Large intestine (tissue), 12 donors: ENCODE data around the gene HOMER3. TPM values are rescaled to one million over a fixed set of nuclear protein-coding genes. Genes with fewer than 3 reads are reported as not detected.

Experiments used
- DNase-seq, 2 donors: peaks; one replicate each; pipeline versions ENCODE4 v3.0.0 to v3.0.0-alpha.2; 2013
- H3K27ac ChIP-seq: one replicate; pipeline ENCODE4 v1.5.1; 2013; ENCODE audit warnings: low read length
- H3K27me3 ChIP-seq: 2 replicates; pipeline ENCODE4 v1.6.1; 2013; ENCODE audit warnings: low read length; ENCODE audit not compliant: control insufficient read depth, insufficient read depth
- H3K36me3 ChIP-seq: 2 replicates; pipeline ENCODE4 v1.6.1; 2013; ENCODE audit warnings: low read length; ENCODE audit not compliant: control insufficient read depth, insufficient read depth
- H3K4me1 ChIP-seq: one replicate; pipeline ENCODE4 v1.6.1; 2013; ENCODE audit warnings: low read length; ENCODE audit not compliant: control insufficient read depth, insufficient read depth
- H3K4me3 ChIP-seq: one replicate; pipeline ENCODE4 v1.5.1; 2013; ENCODE audit warnings: low read length
- H3K9me3 ChIP-seq: one replicate; pipeline ENCODE4 v1.6.1; 2013; ENCODE audit warnings: mild to moderate bottlenecking, low read depth, low read length, moderate library complexity; ENCODE audit not compliant: control insufficient read depth
- WGBS: methylation state at CpG from one replicate; pipeline ENCODE4 v1.1.5; 2013; ENCODE audit warnings: low lambda C conversion rate; ENCODE audit not compliant: insufficient coverage; 5-methylcytosine and 5-hydroxymethylcytosine counted together
- long read RNA-seq, 11 donors: transcript quantifications; one replicate each; lab custom pipeline, GENCODE V29; 2026
- polyA plus RNA-seq: library from polyadenylated mRNA; unstranded; fragments of 120-200 nt; gene quantifications from one replicate; pipeline ENCODE4 v1.2.1, GENCODE V29; 2013

The HOMER3 gene
- 13.9 TPM for polyA plus RNA-seq
- long read RNA-seq, donor 1: 0 reads
- long read RNA-seq, donor 2, partial matches to known transcripts: 0 of 8 reads
- long read RNA-seq, donor 2, other reads (novel, unspliced or antisense): 0 of 8 reads
- long read RNA-seq, donor 3: 0 reads
- long read RNA-seq, donor 4: 0 reads
- long read RNA-seq, donor 5, partial matches to known transcripts: 0 of 5 reads
- long read RNA-seq, donor 5, other reads (novel, unspliced or antisense): 0 of 5 reads
- long read RNA-seq, donor 6, partial matches to known transcripts: 0 of 3 reads
- long read RNA-seq, donor 6, other reads (novel, unspliced or antisense): 0 of 3 reads
- long read RNA-seq, donor 7, partial matches to known transcripts: 0 of 1 reads
- long read RNA-seq, donor 7, other reads (novel, unspliced or antisense): 0 of 1 reads
- long read RNA-seq, donor 8, transcript HOMER3-202 (10 exons, 1,557 nt): major isoform, 6 of 6 reads
- long read RNA-seq, donor 8, partial matches to known transcripts: 0 of 6 reads
- long read RNA-seq, donor 8, other reads (novel, unspliced or antisense): 0 of 6 reads
- long read RNA-seq, donor 9, partial matches to known transcripts: 0 of 3 reads
- long read RNA-seq, donor 9, other reads (novel, unspliced or antisense): 0 of 3 reads
- long read RNA-seq, donor 10, transcript HOMER3-202 (10 exons, 1,557 nt): major isoform, 8 of 9 reads
- long read RNA-seq, donor 10, partial matches to known transcripts: 0 of 9 reads
- long read RNA-seq, donor 10, other reads (novel, unspliced or antisense): 0 of 9 reads
- long read RNA-seq, donor 11, partial matches to known transcripts: 0 of 4 reads
- long read RNA-seq, donor 11, other reads (novel, unspliced or antisense): 0 of 4 reads

DNA sequence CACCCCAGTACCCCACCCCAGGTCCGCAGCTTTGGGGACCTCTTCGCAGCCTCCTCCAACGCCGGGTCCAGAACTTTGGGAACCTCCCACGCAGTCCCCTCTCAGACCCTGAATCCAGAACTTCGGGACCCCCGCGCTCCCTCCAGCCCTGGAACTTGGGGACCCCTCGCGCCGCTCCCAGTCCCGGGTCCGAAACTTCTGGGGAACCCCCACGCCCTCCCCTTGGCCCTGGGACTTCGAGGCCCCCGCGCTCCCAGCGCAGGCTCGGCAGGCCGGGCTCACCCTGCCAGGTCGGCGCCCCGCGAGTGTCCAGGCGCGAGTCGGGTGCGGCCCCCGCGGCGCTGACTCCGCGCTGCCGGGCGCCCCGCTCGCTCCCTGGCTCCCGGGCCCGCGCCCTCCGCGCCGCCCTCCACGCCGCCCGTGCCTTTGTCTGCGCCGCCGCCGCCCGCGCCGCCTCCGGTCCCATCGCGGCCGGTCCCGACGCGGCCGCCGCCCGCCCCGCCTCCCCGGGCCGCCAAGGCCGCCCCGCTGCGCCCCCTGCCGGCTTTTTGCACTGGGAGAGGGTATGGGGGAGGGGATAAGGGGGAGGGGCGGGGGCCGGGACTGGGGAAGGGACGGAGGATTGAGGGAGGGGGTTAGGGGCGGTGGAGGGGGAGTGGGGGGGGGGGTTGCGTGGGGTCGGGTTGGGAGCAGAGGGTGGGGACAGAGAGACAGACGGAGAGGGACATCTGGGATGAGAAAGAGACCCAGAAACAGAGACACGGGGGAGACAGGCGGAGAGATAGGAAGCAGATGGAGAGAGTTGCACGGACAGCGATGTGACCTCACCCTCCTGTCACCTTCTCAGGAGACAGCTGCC, at the start of gene HOMER3:
TSS of gene HOMER3 (minus strand) at position 449 of the 859 bp plus-strand sequence. CDS start 2,235 bp downstream, outside the sequence.
- WGBS: no CpG with 5 or more reads among the region's 81 CpGs
- no peaks in the 10 kb centered on the region for H3K36me3 ChIP-seq

DNA sequence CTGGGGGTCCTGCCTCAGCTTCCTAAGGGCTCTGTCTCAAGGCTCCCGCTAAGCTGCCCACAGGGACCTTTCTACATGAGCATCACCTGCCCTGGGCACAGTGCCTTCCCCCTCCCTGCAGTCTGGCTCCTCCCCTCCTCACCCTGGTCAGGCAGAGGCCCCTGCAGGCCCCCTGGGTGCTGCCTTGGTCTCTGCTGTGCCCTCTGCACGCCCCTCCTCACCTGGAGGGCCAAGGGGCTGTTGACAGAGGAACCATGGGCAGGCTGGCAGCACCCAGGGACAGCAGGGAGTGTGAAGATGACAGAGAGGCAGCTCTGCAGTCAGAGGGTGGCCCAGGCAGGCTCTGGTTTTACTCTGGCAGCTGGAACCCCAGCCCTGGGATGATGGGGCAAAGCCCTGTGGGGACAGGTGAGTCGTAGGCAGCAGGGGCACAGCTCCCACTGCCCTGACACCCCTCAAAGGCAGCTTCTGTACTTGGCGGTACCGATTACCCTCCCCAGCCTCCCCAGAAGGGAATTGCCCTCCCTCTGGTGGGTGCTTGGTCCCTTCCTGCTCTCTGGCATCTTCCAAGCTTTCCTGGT, 49.2 kb upstream of the HOMER3 start:
- H3K27ac ChIP-seq: no peak overlapping the region
- H3K9me3 ChIP-seq: no peaks in the 10 kb centered on the region
- H3K4me3 ChIP-seq: no peak overlapping the region
- no CpG with 5 or more reads among the region's 5 CpGs for WGBS
- peaks cover 3% of the 10 kb centered on the region for H3K27me3 ChIP-seq
- peaks cover 40% of the 10 kb centered on the region for H3K36me3 ChIP-seq
- H3K4me1 ChIP-seq: peaks cover 2% of the 10 kb centered on the region
- no peak for DNase-seq

More for the DNA sequence above, at the start of gene HOMER3:
- H3K27ac ChIP-seq: no peak within 1 kb of the TSS
- H3K4me1 ChIP-seq: peaks cover 15% of the 10 kb centered on the region
- H3K4me3 ChIP-seq: peak within 1 kb of the TSS; percentile 66
- peaks cover 6% of the 10 kb centered on the region for H3K9me3 ChIP-seq
- peaks cover 10% of the 10 kb centered on the region for H3K27me3 ChIP-seq
- peak; percentile 43 to 68 for DNase-seq

DNA sequence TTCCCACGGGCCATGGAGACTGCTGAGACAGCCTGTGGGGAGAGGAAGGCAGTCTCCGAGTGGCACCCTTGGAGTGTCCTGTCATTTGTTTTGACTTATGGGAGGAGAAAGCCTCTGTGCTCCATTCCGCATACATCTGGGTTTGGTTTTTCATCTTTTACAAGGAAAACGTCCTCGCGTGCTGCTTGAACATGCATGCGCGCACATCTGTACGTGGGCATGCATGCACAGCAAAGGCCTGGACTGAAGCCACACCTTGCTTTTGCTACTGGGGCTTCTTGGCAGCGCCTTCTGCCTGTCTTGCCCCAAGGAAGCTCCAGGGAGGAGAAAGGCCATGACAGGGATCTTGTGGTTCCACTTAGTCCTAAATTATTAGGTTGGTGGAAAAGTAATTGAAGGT, 48.3 kb upstream of the HOMER3 start:
- 90% methylated on average over 2 of the region's 10 CpGs for WGBS

GRCh38 chr19:18987456-18987855, 46.4 kb upstream of the HOMER3 start:
- H3K4me3 ChIP-seq: no peak overlapping the region
- DNase-seq: no peak
- H3K27ac ChIP-seq: no peak overlapping the region
- peaks cover 16% of the 10 kb centered on the region for H3K36me3 ChIP-seq
- H3K9me3 ChIP-seq: no peaks in the 10 kb centered on the region
- no CpG with 5 or more reads among the region's 4 CpGs for WGBS
- peaks cover 2% of the 10 kb centered on the region for H3K4me1 ChIP-seq
- peaks cover 5% of the 10 kb centered on the region for H3K27me3 ChIP-seq

More for the DNA sequence above, 48.3 kb upstream of the HOMER3 start:
- H3K4me1 ChIP-seq: peaks cover 2% of the 10 kb centered on the region
- H3K27me3 ChIP-seq: peaks cover 3% of the 10 kb centered on the region
- no peak overlapping the region for H3K27ac ChIP-seq
- H3K9me3 ChIP-seq: no peaks in the 10 kb centered on the region
- DNase-seq: no peak
- H3K4me3 ChIP-seq: no peak overlapping the region
- peaks cover 35% of the 10 kb centered on the region for H3K36me3 ChIP-seq

DNA sequence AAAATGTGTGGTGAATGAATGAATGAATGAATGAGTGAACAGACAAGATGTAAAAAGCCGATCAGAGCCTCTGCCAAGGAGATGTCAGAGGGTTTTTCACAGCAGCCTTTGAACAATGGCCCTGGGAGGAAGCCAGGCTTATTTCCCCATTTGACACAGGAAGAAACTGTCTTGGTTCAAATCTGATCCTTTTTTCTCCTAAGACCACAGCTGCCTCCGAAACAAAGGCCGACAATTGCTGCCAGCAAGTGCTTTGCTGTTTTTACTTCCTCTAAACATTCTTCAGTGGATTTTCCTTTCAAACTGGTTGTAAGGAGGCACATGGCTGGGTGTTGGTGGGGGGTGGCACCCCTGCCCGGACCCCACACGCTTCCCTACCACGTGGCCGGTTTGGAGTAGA, 44.2 kb upstream of the HOMER3 start:
- 73% methylated on average over 2 of the region's 7 CpGs for WGBS
- H3K4me1 ChIP-seq: peaks cover 2% of the 10 kb centered on the region
- no peak overlapping the region for H3K4me3 ChIP-seq
- H3K36me3 ChIP-seq: peaks cover 2% of the 10 kb centered on the region
- H3K27ac ChIP-seq: no peak overlapping the region
- no peaks in the 10 kb centered on the region for H3K9me3 ChIP-seq
- DNase-seq: no peak
- H3K27me3 ChIP-seq: peaks cover 6% of the 10 kb centered on the region

DNA sequence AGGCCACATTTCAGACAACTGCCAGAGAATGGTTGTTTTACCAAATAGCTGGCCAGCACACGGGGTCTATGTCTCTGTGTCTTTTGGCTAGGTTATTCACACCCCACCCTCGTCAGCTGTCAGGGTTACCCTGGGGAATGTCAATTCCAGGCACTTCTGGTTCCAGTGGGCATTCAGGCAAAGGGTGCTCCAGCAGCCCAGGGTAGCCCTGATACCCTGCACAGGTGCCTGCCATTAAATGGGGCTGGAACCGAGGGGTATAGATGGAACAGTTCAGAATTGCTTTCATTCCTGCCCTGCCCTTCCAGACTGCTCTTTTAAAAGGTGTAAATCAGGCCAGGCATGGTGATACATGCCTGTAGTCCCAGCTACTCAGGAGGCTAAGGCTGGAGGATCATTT, 43.2 kb upstream of the HOMER3 start:
- Histone ChIP-seq H3K36me3 (no peaks in the 10 kb centered on the region), H3K4me3 (no peak overlapping the region), H3K4me1 (peaks cover 2% of the 10 kb centered on the region), H3K27me3 (peaks cover 6% of the 10 kb centered on the region), H3K27ac (no peak overlapping the region), H3K9me3 (no peaks in the 10 kb centered on the region)
- no peak for DNase-seq
- no CpG with 5 or more reads among the region's 3 CpGs for WGBS

DNA sequence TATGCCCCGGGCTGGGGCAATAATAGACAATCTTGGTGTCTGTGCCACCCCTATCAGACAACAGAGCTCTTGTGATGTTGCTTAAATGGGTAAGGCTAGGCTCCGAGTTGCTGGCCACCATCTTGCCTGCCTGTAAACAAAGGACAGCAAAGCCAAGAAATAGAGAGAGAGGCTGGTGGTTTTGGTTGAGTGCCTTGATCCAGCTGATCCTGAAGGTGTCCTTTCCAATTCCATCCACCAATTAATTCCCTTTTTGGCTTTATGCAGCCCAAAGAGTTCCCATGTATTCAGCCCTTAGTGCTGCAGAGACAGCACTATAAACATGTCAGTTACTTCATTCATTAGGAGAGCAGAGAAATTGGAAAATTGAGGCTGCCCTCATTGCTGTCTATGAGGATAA, 41.7 kb upstream of the HOMER3 start:
- Histone ChIP-seq H3K27ac (no peak overlapping the region), H3K36me3 (no peaks in the 10 kb centered on the region), H3K4me3 (no peak overlapping the region), H3K27me3 (peaks cover 6% of the 10 kb centered on the region), H3K4me1 (peaks cover 2% of the 10 kb centered on the region), H3K9me3 (no peaks in the 10 kb centered on the region)
- DNase-seq: no peak
- no CpG with 5 or more reads among the region's 2 CpGs for WGBS

GRCh38 chr19:18980432-18981020, 39.5 kb upstream of the HOMER3 start:
- Histone ChIP-seq H3K9me3 (no peaks in the 10 kb centered on the region), H3K36me3 (no peaks in the 10 kb centered on the region), H3K27me3 (peaks cover 3% of the 10 kb centered on the region), H3K4me3 (no peak overlapping the region), H3K27ac (no peak overlapping the region), H3K4me1 (no peaks in the 10 kb centered on the region)
- WGBS: no CpG with 5 or more reads among the region's 7 CpGs
- no peak for DNase-seq

DNA sequence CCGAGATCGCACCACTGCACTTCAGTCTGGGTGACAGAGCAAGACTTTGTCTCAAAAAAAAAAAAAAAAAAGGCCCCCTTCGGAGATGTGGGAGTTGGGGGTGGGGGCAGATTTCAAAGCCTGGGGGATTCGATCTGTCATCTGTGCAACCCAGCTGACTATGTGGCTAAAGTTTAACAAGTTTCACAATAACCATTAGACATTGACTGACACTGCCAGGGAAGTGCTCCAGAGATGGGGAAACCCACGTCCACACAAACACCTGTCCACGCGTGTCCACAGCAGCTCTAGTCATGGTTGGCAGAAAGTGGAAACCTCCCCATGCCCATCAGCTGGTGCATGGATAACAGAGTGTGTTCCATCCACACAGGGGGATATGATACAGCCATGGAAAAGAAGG, 37.6 kb upstream of the HOMER3 start:
- Histone ChIP-seq H3K27me3 (peaks cover 3% of the 10 kb centered on the region), H3K4me1 (no peaks in the 10 kb centered on the region), H3K27ac (no peak overlapping the region), H3K36me3 (no peaks in the 10 kb centered on the region), H3K4me3 (no peak overlapping the region), H3K9me3 (no peaks in the 10 kb centered on the region)
- WGBS: no CpG with 5 or more reads among the region's 7 CpGs
- no peak for DNase-seq
